HG03521 (cell line): ENCODE results near the gene KCNA2.
A peak's percentile ranks its signal among the peaks of the same experiment; 100 is the strongest.

ENCODE experiments used
- ATAC-seq: cut with Tn5 transposase; IDR thresholded peaks from one replicate; pipeline ENCODE4 v1.9.1; 2021; ENCODE audit warnings: mild to moderate bottlenecking, moderate library complexity; ENCODE audit not compliant: unreplicated experiment

The KCNA2 gene

DNA sequence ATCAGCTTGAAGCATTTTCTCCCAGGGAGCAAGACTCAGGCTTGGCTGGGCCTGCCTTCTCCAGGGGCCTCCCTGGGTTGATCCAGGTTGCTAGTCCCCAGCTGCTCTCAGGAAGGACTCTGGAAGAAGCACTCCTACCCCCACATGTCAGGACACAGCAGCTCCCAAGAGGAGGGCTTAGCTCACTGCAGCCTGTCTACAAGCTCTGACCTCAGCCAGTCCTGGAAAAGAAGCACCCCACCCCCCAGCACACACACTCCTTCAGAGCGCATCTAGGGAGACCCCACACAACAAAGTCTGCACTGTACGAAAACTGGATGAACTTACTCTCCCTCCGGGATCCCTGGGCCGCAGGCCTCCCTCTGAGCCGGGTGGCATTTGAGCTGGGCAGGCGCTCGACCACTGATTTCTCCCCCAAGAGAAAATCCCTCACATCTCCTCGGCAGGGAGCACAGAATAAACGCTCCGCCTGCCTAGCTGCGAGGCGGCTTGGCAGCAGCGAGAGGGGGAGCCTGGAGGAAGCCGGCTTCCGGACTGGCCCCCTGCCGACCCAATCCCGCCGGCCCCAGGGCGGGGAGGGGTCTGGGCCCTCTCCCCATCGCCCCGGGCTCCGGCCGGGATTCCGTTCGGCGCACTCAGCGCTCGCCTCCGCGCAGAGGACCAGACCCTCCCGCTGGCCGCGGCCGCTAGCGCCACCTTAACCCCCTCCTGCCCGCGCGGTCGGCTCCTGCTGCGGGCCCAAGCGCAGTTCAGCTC is at the start of gene KCNA2:
Gene KCNA2 (minus strand): TSS at position 458 of the 756 bp plus-strand sequence. CDS start 1,576 bp downstream, outside the sequence.
- no peak for ATAC-seq

DNA sequence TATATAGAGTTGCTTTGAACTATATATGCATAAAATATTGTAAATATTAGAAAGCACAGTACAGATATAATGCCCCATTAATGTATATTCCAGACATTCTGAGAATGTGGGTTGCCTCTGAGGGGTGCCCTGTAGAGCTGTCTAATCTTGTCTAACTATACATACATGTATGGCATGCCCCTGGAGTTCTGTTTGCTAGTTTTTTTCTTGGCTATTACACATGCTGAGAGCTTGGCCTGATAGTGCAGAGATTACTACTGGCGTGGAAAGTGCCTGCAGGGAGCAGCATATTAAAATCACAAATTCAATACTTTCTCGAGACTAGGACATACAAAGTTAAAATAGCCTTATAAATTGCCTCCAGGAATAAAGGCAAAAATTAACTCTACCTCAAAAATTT is 44.5 kb upstream of the KCNA2 start:
- no peak for ATAC-seq

DNA sequence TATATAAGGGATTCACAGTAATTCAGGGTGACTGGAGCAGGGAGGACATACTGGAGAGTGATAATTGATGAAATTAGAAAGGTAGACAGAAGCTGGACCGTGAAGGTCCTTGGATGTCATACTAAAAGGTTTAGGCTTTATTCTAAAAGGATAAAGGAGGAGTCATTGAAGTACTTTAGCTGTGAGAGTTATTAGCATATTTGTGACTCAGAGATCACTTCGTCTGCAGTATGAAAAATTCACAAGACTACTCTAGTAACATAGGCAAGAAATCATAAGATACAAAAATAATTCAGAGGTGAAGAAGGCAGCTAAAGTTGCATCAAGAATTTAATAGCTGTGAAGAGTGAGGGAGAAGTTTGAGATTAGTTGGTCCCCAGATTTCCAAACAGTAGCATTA is 42.3 kb upstream of the KCNA2 start:
- ATAC-seq = no peak

DNA sequence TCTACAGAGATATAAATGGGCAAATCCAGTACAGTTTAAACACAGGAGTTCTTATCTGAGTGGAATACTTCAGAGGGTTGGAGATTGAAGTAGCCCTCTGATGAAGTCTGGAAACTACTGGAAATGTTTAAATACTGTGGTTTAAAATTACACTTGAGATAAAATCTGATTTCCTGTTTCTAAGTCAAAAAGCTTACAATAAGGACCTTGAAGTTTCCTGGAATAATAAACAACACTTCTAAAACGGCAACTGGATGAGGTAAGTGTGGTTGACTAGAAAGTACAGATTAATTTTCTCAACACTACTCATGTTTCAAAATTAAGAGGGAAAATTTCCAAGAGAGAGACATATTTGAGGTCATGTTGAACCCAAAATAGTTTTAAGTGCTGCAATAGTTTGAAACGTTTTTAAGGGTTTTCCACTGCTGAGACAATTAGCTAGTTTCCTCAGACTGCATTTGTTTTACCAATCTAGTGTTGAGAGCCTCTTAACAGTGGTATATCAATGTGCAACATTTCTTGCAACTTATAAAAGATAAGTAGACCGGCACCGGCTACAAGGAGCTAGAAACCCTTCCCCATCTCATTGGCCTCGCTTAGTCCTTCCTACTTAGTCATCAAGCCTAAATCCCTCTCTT is 41.2 kb upstream of the KCNA2 start:
- ATAC-seq = no peak

DNA sequence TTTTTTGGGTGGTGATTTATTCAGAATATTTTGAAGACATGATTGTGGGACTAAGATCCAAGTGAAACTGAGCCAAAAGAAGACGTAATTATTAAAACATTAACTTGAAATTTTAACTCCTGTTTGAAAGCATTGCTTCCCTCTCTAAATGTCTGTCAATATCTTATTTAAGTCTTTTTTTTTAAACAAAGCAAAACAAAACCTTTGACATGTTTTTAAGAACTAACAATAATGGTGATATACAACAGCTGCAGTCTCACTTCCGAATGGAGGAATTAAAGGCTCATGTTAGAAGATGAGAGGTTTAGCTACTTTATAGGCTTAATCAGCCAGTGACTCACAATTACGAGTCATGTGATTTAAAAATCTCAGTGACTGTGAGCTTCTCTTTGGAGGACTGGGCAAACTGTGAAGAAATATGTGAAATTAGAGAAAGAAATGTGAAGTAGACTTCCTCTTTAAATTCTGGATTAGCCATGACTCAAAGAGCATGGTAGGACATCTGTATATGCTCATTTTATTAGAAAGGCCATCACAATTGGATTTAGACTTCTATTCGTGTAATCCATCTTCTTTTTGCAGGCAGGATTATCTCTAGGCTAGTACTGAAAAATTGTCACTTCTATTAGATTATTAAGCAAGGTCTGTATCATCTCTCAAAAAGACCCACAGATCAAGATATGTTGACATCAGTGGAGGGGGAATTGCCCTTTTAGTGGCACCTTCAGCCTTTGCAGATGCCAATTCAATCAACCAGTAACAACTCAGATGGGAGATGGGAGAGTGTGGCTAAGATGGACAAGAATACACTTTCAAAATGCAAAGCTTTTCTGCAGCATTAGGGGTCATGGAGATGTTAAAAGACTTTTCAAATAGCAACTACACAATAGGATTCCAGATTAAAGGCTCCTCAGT is 39.9 kb upstream of the KCNA2 start:
- no peak for ATAC-seq

DNA sequence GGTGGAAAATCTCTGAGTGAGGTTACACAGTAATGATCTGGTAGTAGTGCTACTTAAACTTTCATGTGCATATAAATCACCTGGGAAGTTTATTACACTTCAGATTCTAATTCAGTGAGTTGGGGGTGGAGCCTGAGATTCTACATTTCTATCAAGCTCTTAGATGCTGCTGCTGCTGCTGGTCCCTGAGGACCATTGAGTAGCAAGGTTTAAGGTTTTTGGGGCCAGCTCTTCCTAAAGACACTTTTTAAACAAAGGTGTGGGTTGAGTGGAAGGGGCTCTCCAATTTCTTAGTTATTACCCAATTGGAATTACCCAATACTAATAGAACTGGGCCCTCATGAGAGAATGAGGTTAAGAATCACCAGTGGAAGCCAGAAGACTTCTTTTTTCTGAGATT is 39.1 kb upstream of the KCNA2 start:
- no peak for ATAC-seq

GRCh38 chr1:110643879-110644472 is 37.8 kb upstream of the KCNA2 start:
- ATAC-seq = no peak

DNA sequence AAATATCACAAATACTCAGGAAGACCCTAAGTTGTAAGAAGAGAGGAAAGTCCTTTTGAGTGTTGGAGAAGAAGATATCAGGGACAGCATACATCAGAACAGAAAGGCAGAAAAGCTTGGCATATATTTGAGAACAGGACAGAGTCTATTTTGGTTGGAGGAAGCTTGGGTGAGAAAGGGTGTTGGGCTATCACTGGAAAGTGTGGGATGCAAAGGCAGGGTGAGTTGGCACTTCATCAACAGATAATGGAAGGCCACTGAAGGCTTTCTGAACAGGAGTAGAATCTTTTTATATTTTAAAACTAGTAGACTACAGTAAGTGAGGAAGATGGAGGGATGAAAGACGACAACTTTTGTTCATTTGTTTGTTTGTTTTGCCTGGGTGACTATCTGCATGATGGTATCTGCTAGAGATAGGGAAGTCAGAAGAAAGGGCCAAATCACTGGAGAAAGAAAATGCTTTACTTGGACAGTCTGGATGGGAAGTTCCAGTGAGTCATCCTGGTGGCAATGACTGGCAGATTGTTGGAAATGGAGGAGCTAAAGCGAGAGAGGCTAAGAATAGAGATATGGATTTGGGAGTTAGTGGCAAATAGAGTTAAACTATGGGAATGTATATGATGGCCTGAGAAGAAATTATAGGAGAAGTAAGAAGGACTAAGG is 33.7 kb upstream of the KCNA2 start:
- no peak for ATAC-seq

GRCh38 chr1:110638556-110638955 is 32.4 kb upstream of the KCNA2 start:
- no peak for ATAC-seq

GRCh38 chr1:110638058-110638457 is 31.9 kb upstream of the KCNA2 start:
- no peak for ATAC-seq

GRCh38 chr1:110637475-110637874 is 31.3 kb upstream of the KCNA2 start:
- ATAC-seq = no peak

DNA sequence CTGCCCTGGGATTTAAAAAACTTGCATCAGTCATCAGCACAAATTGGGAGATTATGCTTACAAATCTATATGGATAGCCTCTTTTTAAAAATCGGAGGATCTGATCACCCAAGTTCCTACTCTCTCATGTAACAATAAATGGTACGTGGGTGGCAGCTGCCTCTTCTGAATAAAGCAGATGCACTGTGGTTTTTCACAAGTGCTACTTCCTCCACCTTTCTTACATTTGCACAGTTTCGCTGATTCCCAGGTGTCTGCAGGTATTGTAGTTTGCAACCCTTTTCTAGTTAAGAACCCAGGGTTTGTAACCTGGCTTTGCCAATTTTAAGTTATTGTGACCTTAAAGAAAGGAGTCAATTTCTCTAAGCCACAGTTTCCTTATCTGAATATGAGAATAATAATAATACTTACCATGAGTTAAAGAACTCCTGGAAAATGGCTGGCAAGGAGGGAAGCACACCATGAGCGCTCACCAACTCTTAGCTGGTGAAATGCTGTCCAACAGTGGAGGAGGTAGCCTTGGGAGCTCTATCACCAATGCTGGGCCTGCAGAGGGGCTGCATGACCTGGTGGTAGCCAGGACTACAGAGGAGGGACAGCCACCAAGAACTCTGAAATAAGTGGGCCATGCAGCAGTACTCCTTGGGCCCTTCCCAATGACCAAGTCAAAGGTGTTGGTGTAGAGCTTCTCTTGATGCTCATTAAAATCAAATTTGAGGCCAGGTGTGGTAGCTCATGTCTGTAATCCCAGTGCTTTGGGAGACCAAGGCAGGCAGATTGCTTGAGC is 30.2 kb upstream of the KCNA2 start:
- ATAC-seq = no peak

- ATAC-seq = no peak
Observed at GRCh38 chr1:110635434-110635833, 29.3 kb upstream of the KCNA2 start.

- peak; percentile 46 for ATAC-seq
Observed at GRCh38 chr1:110634455-110635311, 28.5 kb upstream of the KCNA2 start.

DNA sequence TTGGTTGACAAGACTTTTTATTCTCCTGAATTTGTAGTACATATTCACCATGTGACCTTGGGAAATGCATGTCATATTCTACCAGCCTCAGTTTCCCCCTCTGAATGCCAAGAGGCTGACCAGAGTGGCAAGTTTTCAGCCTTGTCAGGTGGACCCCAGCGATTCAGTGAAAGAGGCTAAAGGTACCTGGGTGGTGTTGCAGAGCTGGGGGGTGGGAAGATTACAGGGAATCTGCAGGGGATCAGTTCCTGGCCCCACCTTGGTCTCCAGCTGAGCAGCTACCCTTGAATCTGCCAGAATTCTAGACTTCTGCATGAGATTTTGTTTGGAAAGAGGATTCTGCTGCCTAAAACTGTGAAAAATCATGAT is 27.9 kb upstream of the KCNA2 start:
- no peak for ATAC-seq

DNA sequence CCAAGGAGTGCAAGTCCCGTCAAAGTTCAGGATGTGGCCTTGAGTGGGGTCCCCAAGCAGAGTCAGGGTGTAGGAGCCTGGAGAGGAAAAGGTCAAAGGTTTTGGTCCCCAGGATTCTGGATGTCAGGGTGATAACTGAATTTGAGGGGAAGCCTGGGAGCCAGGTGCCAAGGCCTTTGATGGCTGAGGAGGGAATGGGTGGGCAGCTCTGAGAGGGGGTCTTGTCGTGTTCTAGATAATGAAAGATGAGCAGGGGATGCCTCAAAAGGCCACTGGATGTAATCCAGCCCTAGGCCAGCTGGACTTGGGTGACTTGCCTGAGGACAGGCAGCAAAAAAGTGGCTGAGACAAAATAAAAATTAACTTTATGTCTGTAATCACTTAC is 27.5 kb upstream of the KCNA2 start:
- no peak for ATAC-seq

DNA sequence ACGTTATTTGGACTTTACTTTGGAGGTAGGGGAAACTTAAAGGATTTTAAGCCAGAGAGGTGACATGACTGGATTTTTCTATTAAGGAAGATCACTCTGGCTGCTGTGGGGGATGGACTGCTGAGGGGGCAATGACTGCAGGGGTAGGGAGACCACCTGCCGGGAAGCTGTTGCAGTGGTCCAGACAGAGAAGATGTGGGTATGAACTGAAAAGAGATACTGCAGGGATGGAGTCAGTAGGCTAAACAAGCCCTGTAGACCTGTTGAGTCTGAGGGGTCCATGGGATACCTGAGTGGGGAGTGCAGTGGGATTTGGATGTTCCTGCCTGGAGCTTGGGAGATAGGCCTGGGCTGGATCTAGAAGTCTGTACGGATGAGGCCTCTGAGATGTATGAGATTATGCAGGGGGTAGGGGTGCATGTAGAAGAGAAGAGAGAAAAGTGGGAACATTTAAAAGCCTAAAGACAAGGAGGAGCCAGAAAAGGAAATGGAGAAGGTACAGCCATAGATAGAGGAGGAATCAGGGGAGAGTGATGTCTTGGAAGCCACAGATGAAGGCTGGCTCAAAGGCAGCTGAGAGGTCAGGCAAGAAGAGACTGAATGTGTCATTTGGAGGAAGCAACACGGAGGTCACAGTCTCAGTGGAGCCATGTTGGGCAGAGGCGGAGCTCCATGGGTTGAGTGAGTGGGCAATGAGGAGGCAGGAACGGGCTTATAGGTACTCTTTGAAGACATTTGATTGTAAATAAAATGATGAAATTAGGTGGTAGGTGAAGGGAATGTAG is 25.9 kb upstream of the KCNA2 start:
- ATAC-seq = no peak
